ENCODE measurements around the gene GPBP1L1. TPM values are rescaled to one million over a fixed set of nuclear protein-coding genes. Genes with fewer than 3 reads are reported as not detected.
A peak's percentile ranks its signal among the peaks of the same experiment; 100 is the strongest.
"Not testable (repeated sequence)": the region's sequence is repeated elsewhere in the genome, so short reads cannot be mapped to it uniquely, and the experiment has no call there.

The GPBP1L1 gene, protein sequence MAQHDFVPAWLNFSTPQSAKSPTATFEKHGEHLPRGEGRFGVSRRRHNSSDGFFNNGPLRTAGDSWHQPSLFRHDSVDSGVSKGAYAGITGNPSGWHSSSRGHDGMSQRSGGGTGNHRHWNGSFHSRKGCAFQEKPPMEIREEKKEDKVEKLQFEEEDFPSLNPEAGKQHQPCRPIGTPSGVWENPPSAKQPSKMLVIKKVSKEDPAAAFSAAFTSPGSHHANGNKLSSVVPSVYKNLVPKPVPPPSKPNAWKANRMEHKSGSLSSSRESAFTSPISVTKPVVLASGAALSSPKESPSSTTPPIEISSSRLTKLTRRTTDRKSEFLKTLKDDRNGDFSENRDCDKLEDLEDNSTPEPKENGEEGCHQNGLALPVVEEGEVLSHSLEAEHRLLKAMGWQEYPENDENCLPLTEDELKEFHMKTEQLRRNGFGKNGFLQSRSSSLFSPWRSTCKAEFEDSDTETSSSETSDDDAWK
- total RNA-seq, result 72.6 TPM
- long read RNA-seq, transcript GPBP1L1-201 (12 exons, 3,599 nt), result minor isoform, 22 of 131 reads
- long read RNA-seq, transcript GPBP1L1-202 (13 exons, 3,736 nt), result major isoform, 60 of 131 reads
- long read RNA-seq, partial matches to known transcripts, result 9 of 131 reads
- long read RNA-seq, other reads (novel, unspliced or antisense), result 39 of 131 reads

GRCh38 chr1:45686288-45687013, at the start of gene GPBP1L1:
TSS of gene GPBP1L1 (minus strand) at chr1:45686533. CDS start at chr1:45659087, 27,446 bp downstream.
- DNase-seq (peak; percentile 98), ATAC-seq (ENCODE audit: poor library complexity) (peak; percentile 91)
- intact Hi-C loops (cut with DNase I), result loop anchor here (5.0 kb wide), 1 partner anchor 99 kb away; no protein-coding TSS in a partner anchor

DNA sequence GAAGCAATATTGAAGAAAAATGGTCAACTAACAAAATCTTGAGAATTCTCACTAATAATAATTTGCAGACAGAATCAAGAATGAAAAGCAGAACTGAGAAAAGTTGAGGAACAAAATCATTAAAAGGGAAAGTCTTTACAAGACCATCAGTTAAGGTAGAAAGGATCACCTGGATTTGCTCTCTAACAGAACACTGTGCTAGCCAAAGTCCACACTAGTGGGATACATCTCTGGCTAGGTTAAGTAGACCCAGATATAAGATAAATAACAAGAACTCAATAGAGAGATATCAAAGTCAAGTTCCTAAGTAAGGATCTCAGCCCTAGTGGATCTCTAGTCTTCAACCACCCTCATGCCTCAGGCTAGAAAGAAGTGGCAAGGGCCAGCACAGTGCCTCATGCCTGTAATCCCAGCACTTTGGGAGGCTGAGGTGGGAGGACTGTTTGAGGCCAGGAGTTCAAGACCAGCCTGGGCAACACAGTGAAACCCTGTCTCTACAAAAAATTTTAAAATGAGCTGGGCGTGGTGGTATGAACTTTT, 44.5 kb upstream of the GPBP1L1 start:
- no peak for ATAC-seq (ENCODE audit: poor library complexity)
- DNase-seq, result no peak
- intact Hi-C loops (cut with DNase I), result no loop called here

DNA sequence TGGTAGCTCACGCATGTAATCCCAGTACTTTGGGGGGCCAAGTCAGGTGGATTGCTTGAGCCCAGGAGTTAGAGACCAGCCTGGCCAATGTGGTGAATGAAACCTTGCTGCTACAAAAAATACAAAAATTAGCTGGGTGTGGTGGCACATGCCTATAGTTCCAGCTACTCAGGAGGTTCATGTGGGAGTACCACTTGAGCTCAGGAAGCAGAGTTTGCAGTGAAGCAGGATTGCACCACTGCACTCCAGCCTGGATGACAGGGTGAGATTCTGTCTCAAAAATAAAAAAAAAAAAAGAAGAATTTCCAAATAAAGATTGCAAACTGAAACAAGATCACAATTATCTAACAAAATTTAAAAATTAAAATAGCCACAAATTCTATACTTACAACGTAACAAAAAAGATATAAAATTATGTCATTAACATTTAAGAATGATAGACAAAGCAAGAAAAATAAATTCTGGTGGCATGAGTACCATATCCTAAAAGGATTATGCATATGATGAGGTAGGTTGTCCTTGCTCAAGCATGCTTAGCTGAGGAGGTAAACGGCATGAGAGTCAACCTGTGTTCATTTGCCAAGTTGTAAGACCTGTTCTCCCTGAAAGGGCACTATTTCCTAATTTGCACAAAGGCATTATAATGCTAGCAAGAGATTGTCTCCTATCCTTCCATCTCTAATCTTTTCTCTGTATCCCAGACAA, 43.9 kb upstream of the GPBP1L1 start:
- intact Hi-C loops (cut with DNase I), result no loop called here
- ATAC-seq (ENCODE audit: poor library complexity), result no peak

GRCh38 chr1:45726007-45726406, 39.7 kb upstream of the GPBP1L1 start:
- DNase-seq; ATAC-seq (ENCODE audit: poor library complexity); intact Hi-C loops (cut with DNase I): not testable (repeated sequence)

More for the DNA sequence above, 43.9 kb upstream of the GPBP1L1 start:
- no peak for DNase-seq

- intact Hi-C loops (cut with DNase I), result no loop called here
- DNase-seq, result no peak
- peak; percentile 62 for ATAC-seq (ENCODE audit: poor library complexity)
These were observed 37.1 kb upstream of the GPBP1L1 start for GRCh38 chr1:45723248-45723930.

DNA sequence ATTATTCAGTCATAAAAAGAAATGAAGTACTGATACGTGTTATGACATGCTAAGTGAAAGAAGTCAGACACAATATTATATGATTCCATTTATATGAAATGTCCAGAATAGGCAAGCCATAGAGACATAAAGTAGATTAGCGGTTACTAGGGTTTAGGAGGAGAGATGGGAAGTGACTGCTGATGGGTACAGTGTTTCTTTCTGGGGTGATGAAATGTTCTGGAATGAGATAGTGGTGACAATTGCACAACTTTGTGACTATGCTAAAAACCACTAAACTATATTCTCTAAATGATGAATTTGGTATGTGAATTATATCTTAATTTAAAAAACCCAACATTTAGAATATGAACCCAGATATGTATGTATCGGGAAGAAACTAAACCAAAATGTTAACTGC, 36.5 kb upstream of the GPBP1L1 start:
- no peak for DNase-seq
- intact Hi-C loops (cut with DNase I), result no loop called here
- ATAC-seq (ENCODE audit: poor library complexity), result peak; percentile 80

DNA sequence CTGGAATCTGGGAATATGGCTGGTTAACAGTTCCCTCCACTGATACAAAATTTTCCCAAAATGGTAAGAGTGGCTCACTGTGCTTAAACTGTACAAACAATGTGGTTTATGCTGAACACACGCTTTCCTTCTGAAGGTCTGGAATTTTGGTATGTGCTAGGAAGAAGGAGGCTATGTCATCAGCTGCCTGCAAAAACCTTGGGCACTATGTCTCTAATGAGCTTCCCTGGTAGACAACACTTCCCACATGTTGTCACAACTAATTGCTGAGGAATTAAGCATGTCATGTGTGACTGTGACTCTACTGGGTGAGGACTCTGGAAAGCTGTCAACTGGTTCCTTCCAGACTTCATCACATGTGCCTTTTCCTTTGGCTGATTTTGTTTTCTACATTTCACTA, 34.9 kb upstream of the GPBP1L1 start:
- no peak for DNase-seq

DNA sequence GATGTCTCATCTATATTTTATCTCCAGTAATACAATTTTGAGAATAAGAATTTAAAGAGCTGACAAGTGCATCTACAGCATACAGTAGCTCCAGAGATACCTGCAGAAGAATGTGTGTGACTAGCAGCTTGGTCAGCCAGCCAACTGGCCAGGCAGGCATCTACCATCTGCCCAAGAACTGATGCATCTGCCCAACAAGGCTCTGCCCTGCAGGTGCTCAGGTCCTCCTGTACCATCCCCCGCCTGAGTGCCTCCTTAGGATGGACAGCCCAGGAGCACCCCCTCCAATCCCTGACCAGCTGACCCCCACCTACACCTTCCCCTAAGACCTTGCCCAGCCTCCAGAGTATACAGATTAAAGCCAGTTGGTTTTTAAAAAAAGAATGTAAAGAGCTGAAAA, 32.0 kb upstream of the GPBP1L1 start:
- DNase-seq, result no peak
- intact Hi-C loops (cut with DNase I), result no loop called here
- no peak for ATAC-seq (ENCODE audit: poor library complexity)

More for the DNA sequence above, 34.9 kb upstream of the GPBP1L1 start:
- no peak for ATAC-seq (ENCODE audit: poor library complexity)
- intact Hi-C loops (cut with DNase I), result no loop called here

DNA sequence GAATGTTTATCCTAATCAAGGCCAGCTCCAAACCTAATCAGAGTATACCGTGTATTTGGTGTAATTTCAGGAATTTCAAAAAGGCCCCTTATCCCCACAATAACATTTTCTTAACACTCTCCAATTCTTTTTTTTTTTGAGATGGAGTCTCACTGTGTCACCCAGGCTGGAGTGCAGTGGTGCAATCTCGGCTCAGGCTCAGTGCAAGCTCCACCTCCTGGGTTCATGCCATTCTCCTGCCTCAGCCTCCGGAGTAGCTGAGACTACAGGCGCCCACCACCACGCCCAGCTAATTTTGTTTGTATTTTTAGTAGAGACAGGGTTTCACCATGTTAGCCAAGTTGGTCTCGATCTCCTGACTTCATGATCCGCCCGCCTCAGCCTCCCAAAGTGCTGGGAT, 31.1 kb upstream of the GPBP1L1 start:
- DNase-seq; intact Hi-C loops (cut with DNase I); ATAC-seq (ENCODE audit: poor library complexity): not testable (repeated sequence)

- no peak for ATAC-seq (ENCODE audit: poor library complexity)
- intact Hi-C loops (cut with DNase I), result no loop called here
- DNase-seq, result no peak
These were observed 30.4 kb upstream of the GPBP1L1 start for GRCh38 chr1:45716700-45717099.

DNA sequence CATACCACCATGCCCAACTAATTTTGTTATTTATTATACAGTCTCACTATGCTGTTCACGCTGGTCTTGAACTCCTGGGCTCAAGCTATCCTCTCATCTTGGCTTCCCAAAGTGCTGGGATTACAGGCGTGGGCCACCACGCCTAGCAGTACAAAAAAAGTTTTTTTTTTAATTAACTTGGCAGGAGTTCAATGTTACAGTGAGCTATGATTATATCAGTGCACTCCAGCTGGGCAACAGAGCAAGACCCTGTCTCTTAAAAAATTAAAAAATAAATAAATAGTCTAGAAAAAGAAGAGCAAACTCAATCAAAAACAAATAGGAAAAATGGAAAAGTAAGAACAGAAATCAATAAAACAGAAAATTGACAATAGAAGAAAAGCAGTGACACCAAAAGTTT, 27.4 kb upstream of the GPBP1L1 start:
- intact Hi-C loops (cut with DNase I), result no loop called here
- DNase-seq (no peak), ATAC-seq (ENCODE audit: poor library complexity) (no peak)

DNA sequence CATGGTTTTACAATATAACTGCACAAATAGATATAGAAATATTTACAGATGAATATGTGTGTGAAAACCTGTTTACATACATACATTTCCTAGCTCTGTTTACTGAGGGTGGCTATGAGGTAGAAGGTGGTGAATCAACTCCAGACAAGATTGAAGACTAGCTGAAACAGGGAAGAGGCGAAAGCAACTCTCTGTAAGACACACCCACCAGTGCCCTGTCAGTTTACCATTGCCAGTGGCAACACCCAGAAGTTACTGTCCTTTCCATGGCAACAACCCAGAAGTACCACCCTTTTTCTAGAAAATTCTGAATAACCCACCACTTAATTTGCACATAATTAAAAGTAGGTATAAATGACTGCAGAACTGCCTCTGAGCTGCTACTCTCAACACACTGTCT, 18.3 kb upstream of the GPBP1L1 start:
- no peak for DNase-seq
- no peak for ATAC-seq (ENCODE audit: poor library complexity)
- intact Hi-C loops (cut with DNase I), result no loop called here

DNA sequence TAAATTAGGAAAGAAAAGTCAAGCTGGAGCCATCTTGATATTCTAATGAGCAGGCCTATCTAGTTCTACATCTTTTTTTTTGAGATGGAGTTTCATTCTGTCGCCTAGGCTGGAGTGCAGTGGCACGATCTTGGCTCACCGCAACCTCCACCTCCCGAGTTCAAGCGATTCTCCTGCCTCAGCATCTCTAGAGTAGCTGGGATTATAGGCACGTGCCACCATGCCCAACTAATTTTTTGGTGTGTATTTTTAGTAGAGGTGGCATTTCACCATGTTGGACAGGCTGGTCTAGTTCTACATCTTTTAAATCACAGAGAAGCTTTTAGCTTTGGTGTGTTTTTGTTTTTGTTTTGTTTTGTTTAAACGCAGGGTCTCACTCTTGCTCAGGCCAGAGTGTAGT, 8.5 kb upstream of the GPBP1L1 start:
- no peak for ATAC-seq (ENCODE audit: poor library complexity)
- intact Hi-C loops (cut with DNase I), result loop anchor here (5.0 kb wide), 1 partner anchor 52 kb away; no protein-coding TSS in a partner anchor
- no peak for DNase-seq

DNA sequence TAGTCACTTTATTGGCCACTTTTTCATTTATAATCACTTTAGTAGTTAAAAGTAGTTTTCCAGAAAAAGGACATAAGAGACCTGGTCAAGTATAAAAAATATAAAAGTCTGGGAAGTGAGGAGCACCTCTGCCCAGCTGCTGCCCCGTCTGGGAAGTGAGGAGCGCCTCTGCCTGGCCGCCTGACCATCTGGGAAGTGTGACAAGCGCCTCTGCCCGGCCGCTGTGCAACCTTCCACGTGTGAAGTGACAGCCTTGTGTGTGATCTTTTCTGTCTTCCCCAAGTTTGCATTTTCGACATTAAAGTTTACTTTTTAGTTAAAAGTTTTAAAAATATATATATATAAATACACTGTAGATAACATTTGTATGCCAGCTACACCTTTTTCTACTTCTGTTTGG, 7.5 kb upstream of the GPBP1L1 start:
- ATAC-seq (ENCODE audit: poor library complexity); DNase-seq: not testable (repeated sequence)
- intact Hi-C loops (cut with DNase I), result loop anchor here (5.0 kb wide), 1 partner anchor 53 kb away; no protein-coding TSS in a partner anchor

GRCh38 chr1:45687754-45688740, 1.7 kb upstream of the GPBP1L1 start, which contains the start of gene TMEM69:
TSS of gene TMEM69 (plus strand) at chr1:45688181. CDS start at chr1:45691069, 2,888 bp downstream.
- ATAC-seq (ENCODE audit: poor library complexity) (peak; percentile 59), DNase-seq (peak; percentile 61)
- intact Hi-C loops (cut with DNase I), result loop anchor here (5.0 kb wide), 1 partner anchor 101 kb away; no protein-coding TSS in a partner anchor

GRCh38 chr1:45687014-45687753, 851 bp upstream of the GPBP1L1 start:
- intact Hi-C loops (cut with DNase I), result loop anchor here (5.0 kb wide), 1 partner anchor 100 kb away; no protein-coding TSS in a partner anchor
- ATAC-seq (ENCODE audit: poor library complexity), result peak; percentile 95

More at GRCh38 chr1:45687014-45687753, 851 bp upstream of the GPBP1L1 start:
- peak; percentile 99 for DNase-seq

All from Right ventricle myocardium superior (tissue), 1 donor.